PC-3 (cell line): ENCODE measurements around the gene PCDH15. TPM values are rescaled to one million over a fixed set of nuclear protein-coding genes. Genes with fewer than 3 reads are reported as not detected.

Experiments
- ATAC-seq: fragments of 200-7000 bp; cut with Tn5 transposase; 2 replicates; pipeline ENCODE4 v1.9.1; 2020; ENCODE audit warnings: mild to moderate bottlenecking, moderate library complexity
- BruUV-seq: library from RNA; stranded (reverse); fragments of 400-500 nt; replicated peaks from 2 replicates; lab custom pipeline; 2021; lab: Mats Ljungman, UMichigan
- CTCF ChIA-PET: fragments of 300-600 bp; sonication (Branson Sonifier 250); formaldehyde crosslinking; loops from one replicate; lab custom pipeline; 2022; ENCODE audit warnings: antibody characterized with exemption; lab: Charles Lee
- POLR2A ChIA-PET: fragments of 300-600 bp; sonication (Branson Sonifier 250); formaldehyde crosslinking; loops from one replicate; lab custom pipeline; 2022; ENCODE audit warnings: antibody characterized with exemption; ENCODE audit not compliant: unreplicated experiment; lab: Charles Lee
- DNase-seq: peaks from one replicate; pipeline ENCODE4 v3.0.0-alpha.2; 2015
- H2AFZ ChIP-seq: fragments of 300-600 bp; sonication (generic); 2 replicates; pipeline ENCODE4 v1.6.0; 2016; ENCODE audit warnings: antibody characterized with exemption, low read length
- H3F3A ChIP-seq: fragments of 300-600 bp; sonication (generic); one replicate; pipeline ENCODE4 v1.6.0; 2017; ENCODE audit warnings: antibody characterized with exemption, low read length, control low read depth, mild to moderate bottlenecking; ENCODE audit not compliant: unreplicated experiment
- H3K27ac ChIP-seq: fragments of 300-600 bp; sonication (generic); 2 replicates; pipeline ENCODE4 v1.5.1; 2016; ENCODE audit warnings: mild to moderate bottlenecking, low read length
- H3K27me3 ChIP-seq: fragments of 300-600 bp; sonication (generic); 2 replicates; pipeline ENCODE4 v1.6.1; 2016; ENCODE audit warnings: low read length, mixed read lengths
- H3K36me3 ChIP-seq: fragments of 300-600 bp; sonication (generic); 2 replicates; pipeline ENCODE4 v1.6.1; 2016; ENCODE audit warnings: low read depth, mixed run types, low read length, mixed read lengths
- H3K4me1 ChIP-seq: fragments of 300-600 bp; sonication (generic); 2 replicates; pipeline ENCODE4 v1.5.1; 2016; ENCODE audit warnings: low read length; ENCODE audit not compliant: insufficient read depth
- H3K4me2 ChIP-seq: fragments of 300-600 bp; sonication (generic); 2 replicates; pipeline ENCODE4 v1.6.0; 2016; ENCODE audit warnings: low read length
- H3K4me3 ChIP-seq: fragments of 300-600 bp; sonication (generic); 2 replicates; pipeline ENCODE4 v1.5.1; 2016; ENCODE audit warnings: mild to moderate bottlenecking, low read length, mixed read lengths
- H3K79me2 ChIP-seq: fragments of 300-600 bp; sonication (generic); 2 replicates; pipeline ENCODE4 v1.6.1; 2017; ENCODE audit warnings: low read length, mixed read lengths
- H3K9ac ChIP-seq: fragments of 300-600 bp; sonication (generic); 2 replicates; pipeline ENCODE4 v1.6.0; 2016; ENCODE audit warnings: mild to moderate bottlenecking, low read length
- H3K9me2 ChIP-seq: fragments of 300-600 bp; sonication (generic); replicated peaks from 2 replicates; pipeline ENCODE4 v1.6.1; 2016; ENCODE audit warnings: mixed run types, low read length, mixed read lengths
- H3K9me3 ChIP-seq: fragments of 300-600 bp; sonication (generic); 2 replicates; pipeline ENCODE4 v1.6.1; 2016; ENCODE audit warnings: low read length, mixed read lengths
- H4K20me1 ChIP-seq: fragments of 300-600 bp; sonication (generic); 2 replicates; pipeline ENCODE4 v1.6.1; 2016; ENCODE audit warnings: low read length, mixed read lengths
- EZH2 ChIP-seq: fragments of 300-600 bp; sonication (generic); IDR thresholded peaks from one replicate; pipeline ENCODE4 v1.6.1; 2017; ENCODE audit warnings: antibody characterized with exemption, mild to moderate bottlenecking, low read length; ENCODE audit not compliant: unreplicated experiment
- EZH2phosphoT487 ChIP-seq: fragments of 300-600 bp; sonication (generic); IDR thresholded peaks from 2 replicates; pipeline ENCODE4 v1.6.1; 2018; ENCODE audit warnings: mild to moderate bottlenecking, antibody characterized with exemption, low read length, borderline replicate concordance
- intact Hi-C: fragments of 100-400 bp; cut with micrococcal nuclease; formaldehyde crosslinking; loops from 2 replicates; pipeline ENCODE4 v1.9.0; 2023
- total RNA-seq: library from RNA; depleted of rRNA; stranded (reverse); fragments of >200 nt; gene quantifications from 2 replicates; pipeline ENCODE4 v1.2.3, GENCODE V29; 2014
- TF ChIP-seq, protein P1 (sequence below): fragments of 300-600 bp; sonication (generic); conservative IDR thresholded peaks from 2 replicates; pipeline ENCODE4 v1.5.1; 2017; ENCODE audit warnings: antibody characterized with exemption, low read depth, mild to moderate bottlenecking, low read length

The PCDH15 gene
- total RNA-seq, 1 experiment from 2014 or later = not detected

DNA sequence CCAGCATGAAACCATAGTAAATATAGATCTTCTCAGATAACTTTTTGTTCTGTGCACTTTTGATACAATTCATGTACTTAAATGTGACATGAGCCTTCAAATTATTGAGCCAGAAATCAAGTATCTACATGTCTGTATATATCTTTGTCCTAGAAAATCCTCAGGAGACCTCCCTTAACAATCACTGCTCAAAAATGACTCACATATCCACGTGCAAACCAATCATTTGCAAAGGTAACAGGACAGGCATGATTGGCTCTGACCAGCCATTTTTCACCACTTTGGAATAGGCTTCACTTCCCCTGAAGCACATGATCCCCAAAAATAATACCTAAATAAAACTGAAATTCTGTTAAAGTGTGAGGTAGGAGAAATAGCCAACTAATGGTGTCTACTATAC lies 902.5 kb downstream of the PCDH15 start:
- Histone ChIP-seq H2AFZ (no peak overlapping the region), H3F3A (no peaks in the 10 kb centered on the region), H3K4me1 (no peaks in the 10 kb centered on the region), H3K27me3 (no peaks in the 10 kb centered on the region), H3K36me3 (no peaks in the 10 kb centered on the region), H3K9me2 (no peaks in the 10 kb centered on the region), H3K4me2 (no peak overlapping the region), H3K9ac (no peak overlapping the region), H3K9me3 (no peaks in the 10 kb centered on the region), H3K79me2 (no peaks in the 10 kb centered on the region), H3K4me3 (no peak overlapping the region), H3K27ac (no peak overlapping the region), H4K20me1 (no peaks in the 10 kb centered on the region)
- ATAC-seq (no peak), DNase-seq (no peak)
- intact Hi-C loops = no loop called here
- ChIA-PET CTCF (no interaction called here), POLR2A (no interaction called here)
- TF ChIP-seq, protein P1, sequence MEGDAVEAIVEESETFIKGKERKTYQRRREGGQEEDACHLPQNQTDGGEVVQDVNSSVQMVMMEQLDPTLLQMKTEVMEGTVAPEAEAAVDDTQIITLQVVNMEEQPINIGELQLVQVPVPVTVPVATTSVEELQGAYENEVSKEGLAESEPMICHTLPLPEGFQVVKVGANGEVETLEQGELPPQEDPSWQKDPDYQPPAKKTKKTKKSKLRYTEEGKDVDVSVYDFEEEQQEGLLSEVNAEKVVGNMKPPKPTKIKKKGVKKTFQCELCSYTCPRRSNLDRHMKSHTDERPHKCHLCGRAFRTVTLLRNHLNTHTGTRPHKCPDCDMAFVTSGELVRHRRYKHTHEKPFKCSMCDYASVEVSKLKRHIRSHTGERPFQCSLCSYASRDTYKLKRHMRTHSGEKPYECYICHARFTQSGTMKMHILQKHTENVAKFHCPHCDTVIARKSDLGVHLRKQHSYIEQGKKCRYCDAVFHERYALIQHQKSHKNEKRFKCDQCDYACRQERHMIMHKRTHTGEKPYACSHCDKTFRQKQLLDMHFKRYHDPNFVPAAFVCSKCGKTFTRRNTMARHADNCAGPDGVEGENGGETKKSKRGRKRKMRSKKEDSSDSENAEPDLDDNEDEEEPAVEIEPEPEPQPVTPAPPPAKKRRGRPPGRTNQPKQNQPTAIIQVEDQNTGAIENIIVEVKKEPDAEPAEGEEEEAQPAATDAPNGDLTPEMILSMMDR = no peak
- BruUV-seq = no TSS peak

DNA sequence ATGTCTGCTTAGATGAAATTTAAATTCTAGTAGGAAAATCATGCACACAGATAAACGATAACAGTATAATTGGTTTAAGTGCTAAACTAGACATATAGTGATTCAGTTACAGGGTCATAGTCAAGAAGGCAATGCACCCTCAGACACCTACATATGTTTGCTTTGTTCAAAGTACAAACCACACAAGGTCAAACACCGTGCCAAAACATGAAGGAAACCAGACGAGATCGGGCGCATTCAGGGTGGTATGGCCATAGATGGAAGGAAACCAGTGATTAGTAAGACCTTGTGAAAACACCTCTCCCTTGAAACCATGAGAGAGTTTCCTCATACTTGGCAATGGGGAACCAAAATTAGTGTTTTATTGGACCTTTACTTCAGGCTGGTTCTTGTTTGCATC lies 906.9 kb downstream of the PCDH15 start:
- no peaks in the 10 kb centered on the region for H3K79me2 ChIP-seq
- H3K27ac ChIP-seq = no peak overlapping the region
- H3K9me2 ChIP-seq = no peaks in the 10 kb centered on the region
- TF ChIP-seq, protein P1 = no peak
- TF ChIP-seq EZH2 (no peak), EZH2phosphoT487 (no peak)
- no peak overlapping the region for H2AFZ ChIP-seq
- no peak for DNase-seq
- CTCF ChIA-PET = no interaction called here
- H3K27me3 ChIP-seq = no peaks in the 10 kb centered on the region
- POLR2A ChIA-PET = no interaction called here
- H3K9me3 ChIP-seq = no peaks in the 10 kb centered on the region
- BruUV-seq = no TSS peak
- no peaks in the 10 kb centered on the region for H3K4me1 ChIP-seq
- no peak for ATAC-seq
- no peak overlapping the region for H3K9ac ChIP-seq
- H4K20me1 ChIP-seq = no peaks in the 10 kb centered on the region
- no peak overlapping the region for H3K4me3 ChIP-seq
- no peaks in the 10 kb centered on the region for H3K36me3 ChIP-seq
- intact Hi-C loops = no loop called here
- no peaks in the 10 kb centered on the region for H3F3A ChIP-seq
- H3K4me2 ChIP-seq = no peak overlapping the region

DNA sequence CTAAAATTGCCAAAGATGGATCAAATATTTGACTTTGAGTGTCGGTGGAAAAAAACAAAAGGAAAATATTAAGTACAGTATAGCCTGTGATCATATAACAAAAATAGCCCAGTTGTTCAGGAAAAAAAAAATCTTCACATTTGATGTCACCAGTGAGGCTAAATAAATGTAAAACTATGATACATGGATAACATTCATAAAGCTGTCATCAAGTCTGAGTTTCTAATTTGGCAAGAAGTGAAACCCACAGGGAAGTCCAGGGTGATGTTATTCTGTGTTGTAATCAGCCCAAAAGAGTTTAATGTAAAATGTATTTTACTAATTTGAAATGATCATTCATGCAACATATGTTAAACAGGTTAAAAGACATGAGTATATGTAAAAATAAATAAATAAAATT lies 908.0 kb downstream of the PCDH15 start:
- no peak overlapping the region for H3K4me3 ChIP-seq
- no TSS peak for BruUV-seq
- H3K27me3 ChIP-seq = no peaks in the 10 kb centered on the region
- H3K9me2 ChIP-seq = no peaks in the 10 kb centered on the region
- no peaks in the 10 kb centered on the region for H4K20me1 ChIP-seq
- no peaks in the 10 kb centered on the region for H3K79me2 ChIP-seq
- CTCF ChIA-PET = no interaction called here
- POLR2A ChIA-PET = no interaction called here
- intact Hi-C loops = no loop called here
- no peak overlapping the region for H3K9ac ChIP-seq
- H3F3A ChIP-seq = no peaks in the 10 kb centered on the region
- H3K9me3 ChIP-seq = no peaks in the 10 kb centered on the region
- ATAC-seq (no peak), DNase-seq (no peak)
- H3K4me1 ChIP-seq = no peaks in the 10 kb centered on the region
- H3K27ac ChIP-seq = no peak overlapping the region
- TF ChIP-seq, protein P1 = no peak
- TF ChIP-seq EZH2phosphoT487 = no peak
- TF ChIP-seq EZH2 = no peak
- no peak overlapping the region for H3K4me2 ChIP-seq
- H2AFZ ChIP-seq = no peak overlapping the region
- H3K36me3 ChIP-seq = no peaks in the 10 kb centered on the region
